A549 (cell line): ENCODE data around the gene MED23. TPM values are rescaled to one million over a fixed set of nuclear protein-coding genes. Genes with fewer than 3 reads are reported as not detected.

Experiments
- ATAC-seq, 2 experiments: fragments of 200-7000 bp in 1 of 2; fragments of >200 bp in 1 of 2; cut with Nextera tagmentation in 1 of 2; cut with Tn5 transposase in 1 of 2; 3 replicates each; pipeline versions ENCODE4 v1.8.0 to v1.9.1; 2018 to 2020; ENCODE audit warnings: mild to moderate bottlenecking in 1 of 2, moderate library complexity in 1 of 2
- CTCF ChIA-PET: fragments of 300-600 bp; sonication (Branson Sonifier 250); formaldehyde crosslinking; extraction: SDS; loops from one replicate; lab custom pipeline; 2021; ENCODE audit warnings: antibody characterized with exemption, inconsistent platforms; lab: Yijun Ruan, JAX
- POLR2A ChIA-PET: fragments of 350-600 bp; formaldehyde crosslinking; extraction: SDS; loops from one replicate; lab custom pipeline; 2021; ENCODE audit warnings: antibody characterized with exemption, inconsistent platforms; lab: Yijun Ruan, JAX
- DNase-seq, 2 experiments: peaks; one replicate each; pipeline versions ENCODE4 v3.0.0 to v3.0.0-alpha.2; 2011 to 2016; ENCODE audit warnings: low read depth in 1 of 2, low spot score in 1 of 2
- FAIRE-seq: peaks from 2 replicates; lab custom pipeline; 2011; peaks lifted over from hg19 to GRCh38; lab: Jason Lieb, UNC
- H3K27ac ChIP-seq, 2 experiments: fragments of >200 bp; sonication (Bioruptor Twin); formaldehyde crosslinking; 3 replicates each; pipeline ENCODE4 v1.5.1; 2016 to 2017
- H3K4me1 ChIP-seq: fragments of >200 bp; sonication (Bioruptor Twin); formaldehyde crosslinking; 3 replicates; pipeline ENCODE4 v1.6.1; 2016
- H3K4me2 ChIP-seq: fragments of >200 bp; sonication (Bioruptor Twin); formaldehyde crosslinking; 3 replicates; pipeline ENCODE4 v1.6.1; 2016
- H3K4me3 ChIP-seq: fragments of >200 bp; sonication (Bioruptor Twin); formaldehyde crosslinking; 3 replicates; pipeline ENCODE4 v1.5.1; 2016
- H3K9me3 ChIP-seq: fragments of >200 bp; sonication (Bioruptor Twin); formaldehyde crosslinking; 3 replicates; pipeline ENCODE4 v1.6.1; 2016
- CBX2 ChIP-seq: fragments of 200-600 bp; sonication (generic); IDR thresholded peaks from 2 replicates; pipeline ENCODE4 v1.6.1; 2016; ENCODE audit warnings: low read depth, mild to moderate bottlenecking, borderline replicate concordance
- CEBPB ChIP-seq, 2 experiments: fragments of >200 bp in 1 of 2; sonication (Bioruptor Twin) in 1 of 2; formaldehyde crosslinking in 1 of 2; IDR thresholded peaks; 2 replicates each; pipeline ENCODE4 v1.6.1; 2012 to 2016
- CHD2 ChIP-seq: fragments of 150-350 bp; IDR thresholded peaks from 2 replicates; pipeline ENCODE4 v1.6.1; 2014; ENCODE audit warnings: low read length; ENCODE audit not compliant: partially characterized antibody
- EHMT2 ChIP-seq: fragments of 200-600 bp; sonication (generic); IDR thresholded peaks from 2 replicates; pipeline ENCODE4 v1.6.1; 2016; ENCODE audit warnings: antibody characterized with exemption, low read depth, mild to moderate bottlenecking, moderate library complexity
- FOSL2 ChIP-seq, 2 experiments: fragments of 450-650 bp in 1 of 2; fragments of >200 bp in 1 of 2; sonication (Bioruptor Twin) in 1 of 2; formaldehyde crosslinking; IDR thresholded peaks; 2 replicates each; pipeline versions ENCODE4 v1.5.0 to v1.6.1; 2016 to 2020; ENCODE audit warnings: mild to moderate bottlenecking in 1 of 2, moderate library complexity in 1 of 2
- GATA3 ChIP-seq: IDR thresholded peaks from 2 replicates; pipeline ENCODE4 v1.6.1; 2012; ENCODE audit warnings: borderline replicate concordance
- HEYL ChIP-seq: fragments of 250-450 bp; sonication (Bioruptor Pico); IDR thresholded peaks from 2 replicates; pipeline ENCODE4 v1.8.0; 2021; ENCODE audit warnings: mild to moderate bottlenecking, moderate library complexity
- JUN ChIP-seq, 2 experiments: fragments of >200 bp; sonication (Bioruptor Twin); formaldehyde crosslinking; IDR thresholded peaks; 2 replicates in 1 of 2; 3 replicates in 1 of 2; pipeline ENCODE4 v1.6.1; 2016 to 2017
- JUNB ChIP-seq: fragments of >200 bp; sonication (Bioruptor Twin); formaldehyde crosslinking; IDR thresholded peaks from 2 replicates; pipeline ENCODE4 v1.6.1; 2016
- KDM5A ChIP-seq: fragments of 200-600 bp; sonication (generic); IDR thresholded peaks from 2 replicates; pipeline ENCODE4 v1.6.1; 2016; ENCODE audit warnings: antibody characterized with exemption, mild to moderate bottlenecking
- NFE2L2 ChIP-seq: fragments of 150-350 bp; conservative IDR thresholded peaks from 2 replicates; pipeline ENCODE4 v1.6.1; 2014; ENCODE audit warnings: low read length
- NPAS2 ChIP-seq: fragments of 250-450 bp; sonication (Bioruptor Pico); IDR thresholded peaks from 2 replicates; pipeline ENCODE4 v1.8.0; 2022; ENCODE audit warnings: mild to moderate bottlenecking, moderate library complexity, borderline replicate concordance
- NR3C1 ChIP-seq: fragments of >200 bp; sonication (Bioruptor Twin); formaldehyde crosslinking; IDR thresholded peaks from 3 replicates; pipeline ENCODE4 v1.6.1; 2017
- POLR2A ChIP-seq: IDR thresholded peaks from 2 replicates; pipeline ENCODE4 v1.6.1; 2012; ENCODE audit warnings: mild to moderate bottlenecking, low read length
- POLR2AphosphoS2 ChIP-seq: conservative IDR thresholded peaks from 2 replicates; pipeline ENCODE4 v1.6.1; 2012; ENCODE audit warnings: low read length, improper control_type of control experiment, inconsistent platforms
- RARB ChIP-seq: fragments of 250-450 bp; sonication (Bioruptor Pico); IDR thresholded peaks from 2 replicates; pipeline ENCODE4 v1.8.0; 2021; ENCODE audit warnings: mild to moderate bottlenecking, moderate library complexity
- RFX5 ChIP-seq: fragments of 450-650 bp; IDR thresholded peaks from 2 replicates; pipeline ENCODE4 v1.7.1; 2014; ENCODE audit warnings: antibody characterized with exemption, mild to moderate bottlenecking, moderate library complexity
- SMC3 ChIP-seq: fragments of >200 bp; sonication (Bioruptor Twin); formaldehyde crosslinking; IDR thresholded peaks from 3 replicates; pipeline ENCODE4 v1.6.1; 2018; ENCODE audit warnings: inconsistent platforms
- TP53 ChIP-seq: fragments of 250-450 bp; sonication (Bioruptor Pico); IDR thresholded peaks from 2 replicates; pipeline ENCODE4 v1.5.0; 2021; ENCODE audit warnings: mild to moderate bottlenecking, moderate library complexity
- WGBS: methylation state at CpG from one replicate; pipeline ENCODE4 v1.1.6; 2017; ENCODE audit errors: missing lambda C conversion rate; 5-methylcytosine and 5-hydroxymethylcytosine counted together
- polyA plus RNA-seq, 4 experiments: library from polyadenylated mRNA; depleted of rRNA in 3 of 4; stranded (reverse); fragments of >200 nt; fragmentation: RNase III in 1 of 4; extraction: RNeasy Plus Mini Kit Qiagen cat#74134 plus additional on column Dnase treatment in 1 of 4; gene quantifications; 2 replicates in 3 of 4; 3 replicates in 1 of 4; pipeline ENCODE4 v1.2.3, GENCODE V29; 2011 to 2017
- TF ChIP-seq, protein P1 (sequence below): fragments of >200 bp; sonication (Bioruptor Twin); formaldehyde crosslinking; IDR thresholded peaks from 3 replicates; pipeline ENCODE4 v1.5.1; 2016
- TF ChIP-seq, protein P2 (sequence below): IDR thresholded peaks from 2 replicates; pipeline ENCODE4 v1.6.1; 2012
- TF ChIP-seq, protein P3 (sequence below): fragments of 250-450 bp; sonication (Bioruptor Pico); IDR thresholded peaks from 2 replicates; pipeline ENCODE4 v1.5.0; 2021; ENCODE audit warnings: mild to moderate bottlenecking, moderate library complexity, borderline replicate concordance
- TF ChIP-seq, protein P4 (sequence below): fragments of 150-350 bp; IDR thresholded peaks from 2 replicates; pipeline ENCODE4 v1.6.1; 2014; ENCODE audit warnings: low read depth, mild to moderate bottlenecking, low read length
- TF ChIP-seq, protein P5 (sequence below): fragments of >200 bp; sonication (Bioruptor Twin); formaldehyde crosslinking; IDR thresholded peaks from 3 replicates; pipeline ENCODE4 v1.6.1; 2016

The MED23 gene
- polyA plus RNA-seq, 2 of the 4 experiments (the other 2 are of a cell fraction), result 7.6 to 23.1 TPM

DNA sequence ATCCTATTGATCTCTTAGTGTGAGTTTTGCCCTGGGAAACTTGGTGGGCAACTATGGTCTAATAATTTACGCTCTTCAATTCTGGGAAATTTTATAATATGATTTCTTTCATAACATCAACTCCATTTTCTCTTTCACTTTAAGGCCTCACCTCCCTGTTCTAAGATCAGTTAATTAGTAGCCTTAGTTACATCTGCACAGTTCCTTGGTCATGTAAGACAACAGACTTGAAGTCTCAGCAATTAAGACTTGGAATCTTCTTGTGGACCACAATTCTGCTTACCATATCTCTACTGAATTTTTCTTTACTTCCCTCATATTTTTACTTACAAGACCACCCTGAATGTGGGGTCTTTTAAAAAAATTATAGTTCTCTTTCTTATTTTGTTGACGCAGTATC is 17.8 kb upstream of the MED23 start:
- Histone ChIP-seq H3K9me3 (no peaks in the 10 kb centered on the region), H3K27ac (no peak overlapping the region)
- TF ChIP-seq TP53 (CRISPR knock-in tag), result no peak
- TF ChIP-seq, protein P1, sequence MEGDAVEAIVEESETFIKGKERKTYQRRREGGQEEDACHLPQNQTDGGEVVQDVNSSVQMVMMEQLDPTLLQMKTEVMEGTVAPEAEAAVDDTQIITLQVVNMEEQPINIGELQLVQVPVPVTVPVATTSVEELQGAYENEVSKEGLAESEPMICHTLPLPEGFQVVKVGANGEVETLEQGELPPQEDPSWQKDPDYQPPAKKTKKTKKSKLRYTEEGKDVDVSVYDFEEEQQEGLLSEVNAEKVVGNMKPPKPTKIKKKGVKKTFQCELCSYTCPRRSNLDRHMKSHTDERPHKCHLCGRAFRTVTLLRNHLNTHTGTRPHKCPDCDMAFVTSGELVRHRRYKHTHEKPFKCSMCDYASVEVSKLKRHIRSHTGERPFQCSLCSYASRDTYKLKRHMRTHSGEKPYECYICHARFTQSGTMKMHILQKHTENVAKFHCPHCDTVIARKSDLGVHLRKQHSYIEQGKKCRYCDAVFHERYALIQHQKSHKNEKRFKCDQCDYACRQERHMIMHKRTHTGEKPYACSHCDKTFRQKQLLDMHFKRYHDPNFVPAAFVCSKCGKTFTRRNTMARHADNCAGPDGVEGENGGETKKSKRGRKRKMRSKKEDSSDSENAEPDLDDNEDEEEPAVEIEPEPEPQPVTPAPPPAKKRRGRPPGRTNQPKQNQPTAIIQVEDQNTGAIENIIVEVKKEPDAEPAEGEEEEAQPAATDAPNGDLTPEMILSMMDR, result no peak
- TF ChIP-seq KDM5A, result no peak
- TF ChIP-seq NFE2L2, result no peak
- no peak for TF ChIP-seq CEBPB (IDR thresholded peaks at IDR 0.05)
- TF ChIP-seq JUN (IDR thresholded peaks at IDR 0.05), result no peak
- no peak for TF ChIP-seq NR3C1
- no peak for TF ChIP-seq JUNB
- no peak for TF ChIP-seq NPAS2 (CRISPR knock-in tag)
- no peak for TF ChIP-seq RFX5
- no peak for TF ChIP-seq POLR2AphosphoS2
- no peak for TF ChIP-seq HEYL (CRISPR knock-in tag)
- TF ChIP-seq SMC3, result no peak
- TF ChIP-seq, protein P2, sequence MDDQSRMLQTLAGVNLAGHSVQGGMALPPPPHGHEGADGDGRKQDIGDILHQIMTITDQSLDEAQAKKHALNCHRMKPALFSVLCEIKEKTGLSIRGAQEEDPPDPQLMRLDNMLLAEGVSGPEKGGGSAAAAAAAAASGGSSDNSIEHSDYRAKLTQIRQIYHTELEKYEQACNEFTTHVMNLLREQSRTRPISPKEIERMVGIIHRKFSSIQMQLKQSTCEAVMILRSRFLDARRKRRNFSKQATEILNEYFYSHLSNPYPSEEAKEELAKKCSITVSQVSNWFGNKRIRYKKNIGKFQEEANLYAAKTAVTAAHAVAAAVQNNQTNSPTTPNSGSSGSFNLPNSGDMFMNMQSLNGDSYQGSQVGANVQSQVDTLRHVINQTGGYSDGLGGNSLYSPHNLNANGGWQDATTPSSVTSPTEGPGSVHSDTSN, result no peak
- TF ChIP-seq, all 56 proteins: peak for 0
- ATAC-seq (no peak), DNase-seq (no peak), FAIRE-seq (no peak)
- POLR2A ChIA-PET, result no interaction called here
- WGBS, result 86% methylated on average over 2 of the region's 2 CpGs
- H3K4me1 ChIP-seq, result no peaks in the 10 kb centered on the region
- no peak overlapping the region for H3K4me3 ChIP-seq
- CTCF ChIA-PET, result no interaction called here
- H3K4me2 ChIP-seq, result no peak overlapping the region

DNA sequence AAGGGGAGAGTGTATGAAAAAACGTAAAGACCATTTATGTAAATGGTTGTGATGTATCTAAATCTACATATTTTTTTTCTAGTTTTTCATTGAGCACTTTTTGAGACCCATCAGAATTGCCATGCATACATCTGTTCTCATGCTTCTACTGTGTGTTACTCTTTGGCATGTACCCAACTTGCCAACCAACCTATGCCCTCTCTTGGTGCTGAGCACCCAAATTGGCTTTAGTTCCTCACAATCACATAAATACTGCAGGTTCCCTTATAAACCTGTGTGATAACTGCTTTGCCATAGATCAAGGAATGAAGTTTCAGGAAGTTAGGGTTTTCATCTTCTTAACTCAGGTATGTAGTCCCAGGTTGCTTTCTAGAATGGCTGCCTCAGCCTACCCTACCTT is 16.9 kb upstream of the MED23 start:
- Histone ChIP-seq H3K4me2 (no peak overlapping the region), H3K4me1 (no peaks in the 10 kb centered on the region), H3K4me3 (no peak overlapping the region), H3K9me3 (no peaks in the 10 kb centered on the region), H3K27ac (no peak overlapping the region)
- DNase-seq (no peak), FAIRE-seq (no peak), ATAC-seq (no peak)
- TF ChIP-seq GATA3 (no peak), CHD2 (no peak), RARB (no peak), CEBPB (IDR thresholded peaks at IDR 0.05) (no peak), POLR2A (no peak), CBX2 (no peak), FOSL2 (IDR thresholded peaks at IDR 0.05) (no peak), FOSL2 (CRISPR knock-in tag; IDR thresholded peaks at IDR 0.05) (no peak), EHMT2 (no peak)
- TF ChIP-seq, protein P2, result no peak
- TF ChIP-seq, protein P3, sequence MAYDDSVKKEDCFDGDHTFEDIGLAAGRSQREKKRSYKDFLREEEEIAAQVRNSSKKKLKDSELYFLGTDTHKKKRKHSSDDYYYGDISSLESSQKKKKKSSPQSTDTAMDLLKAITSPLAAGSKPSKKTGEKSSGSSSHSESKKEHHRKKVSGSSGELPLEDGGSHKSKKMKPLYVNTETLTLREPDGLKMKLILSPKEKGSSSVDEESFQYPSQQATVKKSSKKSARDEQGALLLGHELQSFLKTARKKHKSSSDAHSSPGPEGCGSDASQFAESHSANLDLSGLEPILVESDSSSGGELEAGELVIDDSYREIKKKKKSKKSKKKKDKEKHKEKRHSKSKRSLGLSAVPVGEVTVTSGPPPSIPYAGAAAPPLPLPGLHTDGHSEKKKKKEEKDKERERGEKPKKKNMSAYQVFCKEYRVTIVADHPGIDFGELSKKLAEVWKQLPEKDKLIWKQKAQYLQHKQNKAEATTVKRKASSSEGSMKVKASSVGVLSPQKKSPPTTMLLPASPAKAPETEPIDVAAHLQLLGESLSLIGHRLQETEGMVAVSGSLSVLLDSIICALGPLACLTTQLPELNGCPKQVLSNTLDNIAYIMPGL (CRISPR knock-in tag), result no peak
- TF ChIP-seq, protein P4, sequence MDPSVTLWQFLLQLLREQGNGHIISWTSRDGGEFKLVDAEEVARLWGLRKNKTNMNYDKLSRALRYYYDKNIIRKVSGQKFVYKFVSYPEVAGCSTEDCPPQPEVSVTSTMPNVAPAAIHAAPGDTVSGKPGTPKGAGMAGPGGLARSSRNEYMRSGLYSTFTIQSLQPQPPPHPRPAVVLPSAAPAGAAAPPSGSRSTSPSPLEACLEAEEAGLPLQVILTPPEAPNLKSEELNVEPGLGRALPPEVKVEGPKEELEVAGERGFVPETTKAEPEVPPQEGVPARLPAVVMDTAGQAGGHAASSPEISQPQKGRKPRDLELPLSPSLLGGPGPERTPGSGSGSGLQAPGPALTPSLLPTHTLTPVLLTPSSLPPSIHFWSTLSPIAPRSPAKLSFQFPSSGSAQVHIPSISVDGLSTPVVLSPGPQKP, result no peak
- TF ChIP-seq, protein P5, sequence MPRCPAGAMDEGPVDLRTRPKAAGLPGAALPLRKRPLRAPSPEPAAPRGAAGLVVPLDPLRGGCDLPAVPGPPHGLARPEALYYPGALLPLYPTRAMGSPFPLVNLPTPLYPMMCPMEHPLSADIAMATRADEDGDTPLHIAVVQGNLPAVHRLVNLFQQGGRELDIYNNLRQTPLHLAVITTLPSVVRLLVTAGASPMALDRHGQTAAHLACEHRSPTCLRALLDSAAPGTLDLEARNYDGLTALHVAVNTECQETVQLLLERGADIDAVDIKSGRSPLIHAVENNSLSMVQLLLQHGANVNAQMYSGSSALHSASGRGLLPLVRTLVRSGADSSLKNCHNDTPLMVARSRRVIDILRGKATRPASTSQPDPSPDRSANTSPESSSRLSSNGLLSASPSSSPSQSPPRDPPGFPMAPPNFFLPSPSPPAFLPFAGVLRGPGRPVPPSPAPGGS, result no peak
- TF ChIP-seq, protein P1, result no peak
- POLR2A ChIA-PET, result no interaction called here
- 3% methylated on average over 1 of the region's 1 CpG for WGBS
- CTCF ChIA-PET, result interaction anchor here (1.5 kb wide), 1 partner anchor 17 kb away, joined by 6 read pairs; the partner anchor contains the start of gene MED23
